ENCODE measurements around the gene ASB1. TPM values are rescaled to one million over a fixed set of nuclear protein-coding genes. Genes with fewer than 3 reads are reported as not detected.
"Not testable (repeated sequence)": the region's sequence is repeated elsewhere in the genome, so short reads cannot be mapped to it uniquely, and the experiment has no call there.

Gene ASB1
- total RNA-seq, 1 donor from 2014 or later = 12.3 TPM

- no peak for ATAC-seq
Observed at GRCh38 chr2:238404406-238405216, 22.1 kb upstream of the ASB1 start.

GRCh38 chr2:238405217-238405555, 21.5 kb upstream of the ASB1 start:
- ATAC-seq = not testable (repeated sequence)

- peak; percentile 12 for ATAC-seq
Observed at GRCh38 chr2:238406221-238406997, 20.3 kb upstream of the ASB1 start.

DNA sequence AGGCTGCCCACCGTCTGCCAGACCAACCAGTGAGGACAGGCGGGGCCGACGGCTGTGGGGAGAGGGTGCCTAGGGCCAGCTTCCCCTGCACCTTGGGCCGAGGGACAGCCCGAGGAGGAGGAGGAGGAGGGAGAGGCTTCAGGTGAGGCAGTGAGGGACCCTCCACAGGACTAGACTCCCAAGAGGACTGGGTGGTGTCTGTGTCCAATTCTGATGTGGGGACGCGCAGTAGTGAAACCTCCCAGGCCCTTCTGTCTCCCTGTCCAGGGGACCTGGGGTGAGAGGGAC, 19.8 kb upstream of the ASB1 start:
- peak; percentile 10 for ATAC-seq

DNA sequence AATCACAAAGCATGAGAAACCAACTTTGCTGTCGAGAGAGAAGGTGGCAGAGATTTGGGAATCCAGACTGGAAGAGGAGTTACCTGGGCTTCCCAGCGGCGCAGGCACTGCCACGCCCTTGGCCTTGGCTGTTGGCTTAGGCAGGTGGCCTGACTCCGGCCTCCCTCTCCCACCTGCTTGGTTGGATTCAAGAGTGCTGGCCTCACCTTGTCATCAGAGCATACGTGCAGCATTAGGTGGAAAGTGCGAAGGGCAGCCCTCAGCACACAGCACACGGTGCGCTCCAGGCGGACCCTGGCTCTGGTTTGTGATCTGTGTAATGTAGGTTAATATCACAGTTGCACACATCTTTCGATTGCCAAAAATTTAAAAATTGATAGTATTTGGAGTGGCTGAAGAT, 19.2 kb upstream of the ASB1 start:
- no peak for ATAC-seq

DNA sequence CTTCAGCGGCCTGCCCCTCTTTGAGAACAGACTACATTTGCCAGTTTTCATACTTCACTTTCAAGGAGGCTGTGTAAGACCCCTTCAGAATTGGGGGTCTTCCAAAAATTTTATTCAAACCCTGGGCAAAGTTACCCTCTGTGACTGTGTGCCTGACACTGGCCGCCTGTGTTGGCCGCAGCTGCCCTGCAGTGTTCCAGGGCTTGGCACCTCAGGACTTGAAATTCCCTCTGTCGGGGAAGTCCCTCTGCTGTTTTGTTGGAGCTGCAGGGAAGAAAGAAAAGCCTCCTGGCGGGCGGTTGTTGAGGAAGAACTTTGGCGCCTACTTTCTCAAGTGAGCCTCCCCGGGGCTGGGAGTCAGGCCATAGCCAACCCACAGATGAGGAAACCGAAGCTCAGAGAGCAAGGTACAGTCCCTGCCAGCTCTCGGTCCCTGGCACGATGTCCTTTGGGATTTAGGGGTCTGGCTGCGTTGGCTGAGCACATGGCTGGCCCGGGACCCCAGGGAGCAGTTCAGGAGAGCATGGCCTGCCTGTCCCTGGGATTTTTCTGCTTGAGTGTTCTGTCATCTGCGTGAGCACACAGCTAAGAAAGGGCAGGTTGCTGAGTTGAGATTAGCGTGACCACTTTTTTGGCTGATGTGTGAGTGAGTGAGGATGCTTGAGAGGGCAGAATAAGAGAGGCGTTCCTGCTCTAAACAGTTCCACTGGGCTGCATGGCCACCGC, 17.9 kb upstream of the ASB1 start:
- ATAC-seq = no peak

DNA sequence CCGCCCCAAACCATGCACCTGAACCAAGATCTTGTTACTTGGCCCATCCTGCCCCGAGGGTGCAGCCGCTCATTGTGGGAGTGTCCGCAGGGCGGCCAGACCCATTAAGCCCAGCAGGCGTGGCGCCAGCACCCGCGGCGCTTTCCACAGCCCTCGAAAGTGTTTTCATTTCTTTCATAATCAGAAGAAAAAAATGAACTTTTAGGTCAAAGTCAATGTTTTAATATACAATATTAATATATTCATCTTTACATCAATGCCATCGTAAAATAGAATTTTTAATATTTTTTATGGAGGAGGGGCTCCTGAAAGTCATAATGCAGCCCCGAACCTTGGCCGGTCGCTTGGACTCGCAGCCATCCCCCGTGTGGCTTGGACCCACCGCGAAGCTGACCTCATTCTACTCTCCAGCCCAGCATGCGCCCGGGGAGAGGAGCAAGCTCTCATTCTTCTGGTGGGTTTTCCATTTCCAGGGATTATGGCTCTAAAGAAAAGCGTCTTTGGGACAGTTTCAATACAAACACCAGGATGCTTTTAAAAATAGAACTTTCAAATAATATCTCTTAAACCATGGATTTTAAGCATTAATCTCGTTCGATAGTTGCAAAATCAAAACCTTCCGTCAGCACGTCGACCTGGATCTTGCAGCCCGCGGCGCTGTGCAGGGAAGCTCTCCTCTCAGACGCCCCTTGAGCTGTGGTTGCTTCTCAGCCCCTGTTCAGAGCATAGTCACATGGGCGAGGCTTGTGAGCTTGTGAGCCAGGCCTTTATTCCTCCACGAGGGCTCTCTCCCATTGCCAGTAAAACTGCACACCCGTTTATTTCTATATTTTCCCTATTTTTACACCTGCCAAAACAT, 17.2 kb upstream of the ASB1 start:
- no peak for ATAC-seq

- no peak for ATAC-seq
Observed at GRCh38 chr2:238412067-238412767, 14.5 kb upstream of the ASB1 start.

DNA sequence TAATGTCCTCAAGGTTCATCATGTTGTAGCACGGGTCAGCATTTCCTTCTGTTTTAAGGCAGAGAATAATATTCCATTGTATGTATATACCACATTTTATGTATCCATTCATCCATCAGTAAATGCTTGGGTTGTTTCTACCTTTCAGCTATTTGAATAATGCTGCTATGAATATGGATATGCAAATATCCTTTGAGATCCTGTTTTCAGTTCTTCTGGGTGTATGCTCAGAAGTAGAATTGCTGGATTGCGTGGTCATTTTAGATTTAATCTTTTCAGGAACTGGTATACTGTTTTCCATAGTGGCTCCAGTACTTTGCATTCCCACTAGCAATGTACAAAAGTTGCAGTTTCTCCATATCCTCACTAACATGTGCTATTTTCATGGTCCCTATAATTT, 13.4 kb upstream of the ASB1 start:
- ATAC-seq = no peak

DNA sequence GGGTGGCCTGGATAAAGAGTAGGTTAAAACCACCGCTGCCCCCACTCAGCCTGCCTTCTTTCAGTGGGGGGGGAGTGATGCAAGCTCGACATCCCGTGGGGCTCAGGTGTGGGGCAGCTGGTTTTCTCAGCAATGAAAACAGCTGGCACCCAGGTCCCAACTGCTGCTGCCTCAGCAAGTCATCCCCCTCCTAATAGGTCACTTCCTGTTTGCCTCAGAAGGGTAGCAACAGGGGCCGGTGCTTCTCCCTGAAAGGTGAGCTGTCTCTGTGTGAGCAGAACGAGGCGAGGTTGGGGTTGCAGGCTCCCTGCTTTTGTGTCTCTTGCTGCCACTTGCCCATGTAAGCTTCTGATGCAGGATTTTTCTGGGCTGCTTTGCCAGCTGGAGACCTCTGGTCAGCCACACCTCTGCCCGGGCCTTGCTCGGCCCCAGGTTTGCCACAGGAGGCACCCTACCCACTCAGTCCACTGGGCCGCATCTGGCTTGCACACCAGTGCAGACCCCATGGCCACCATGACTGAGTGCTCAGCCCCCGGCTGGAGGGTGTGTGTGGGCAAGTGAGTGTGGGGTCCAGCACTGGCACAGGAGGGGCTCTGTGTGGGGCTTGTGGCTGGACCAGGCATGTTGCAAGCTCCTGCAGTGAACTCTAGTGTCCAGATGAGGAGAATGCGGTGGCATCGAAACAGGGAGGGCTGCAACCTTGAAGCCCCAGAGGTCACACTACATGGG, 11.5 kb upstream of the ASB1 start:
- ATAC-seq = peak; percentile 8

DNA sequence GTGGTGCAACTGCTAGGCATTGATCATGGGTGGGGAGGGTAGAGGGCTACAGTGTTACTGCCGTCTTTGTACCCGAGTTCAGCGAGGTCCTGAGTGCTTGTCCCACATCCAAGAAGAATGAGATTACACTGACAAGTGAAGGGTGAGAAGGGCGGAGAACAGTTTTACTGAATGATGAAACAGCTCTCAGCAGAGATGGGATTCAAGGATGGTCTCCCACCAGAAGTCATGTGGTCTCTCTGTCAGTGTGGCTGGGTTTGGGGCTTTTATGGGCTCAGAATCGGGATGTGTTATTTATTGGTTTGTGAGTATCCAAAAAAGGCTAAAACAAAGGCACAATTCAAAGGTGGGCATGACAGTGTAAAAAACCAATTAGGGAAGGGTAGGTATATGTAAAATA, 10.8 kb upstream of the ASB1 start:
- no peak for ATAC-seq

DNA sequence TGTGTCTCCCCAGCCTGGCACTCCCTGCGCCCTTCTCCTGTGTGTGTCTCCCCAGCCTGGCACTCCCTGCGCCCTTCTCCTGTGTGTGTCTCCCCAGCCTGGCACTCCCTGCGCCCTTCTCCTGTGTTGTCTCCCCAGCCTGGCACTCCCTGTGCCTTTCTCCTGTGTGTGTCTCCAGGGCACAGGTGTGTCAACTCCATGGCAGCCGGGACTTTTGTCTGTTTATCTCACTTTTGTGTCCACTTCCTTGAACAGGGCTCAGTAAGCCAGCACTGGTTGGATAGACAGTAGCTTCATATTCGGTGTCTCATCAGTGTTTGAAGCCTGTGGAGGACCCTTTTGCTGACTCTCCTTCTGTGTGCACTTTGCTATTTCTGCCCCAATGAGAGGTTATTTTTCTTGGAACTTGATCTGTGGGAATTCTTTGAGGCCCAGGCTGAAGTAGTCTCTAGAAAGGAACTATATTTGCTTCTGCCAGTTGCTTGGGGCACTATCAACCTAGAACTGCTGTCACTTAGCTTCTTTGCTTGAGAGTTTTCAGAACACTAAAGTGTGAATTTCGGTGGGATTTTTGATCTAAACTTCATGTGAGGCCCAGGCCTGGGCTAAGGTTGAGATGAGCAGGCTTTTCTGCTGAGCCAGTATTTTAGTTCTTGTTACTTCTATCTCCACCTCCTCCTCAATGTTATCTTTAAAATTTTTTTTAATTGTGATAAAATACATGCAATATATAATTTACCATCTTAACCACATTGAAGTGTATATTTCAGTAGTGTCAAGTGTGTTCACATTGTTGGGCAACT, 8.3 kb upstream of the ASB1 start:
- peak; percentile 91 for ATAC-seq

DNA sequence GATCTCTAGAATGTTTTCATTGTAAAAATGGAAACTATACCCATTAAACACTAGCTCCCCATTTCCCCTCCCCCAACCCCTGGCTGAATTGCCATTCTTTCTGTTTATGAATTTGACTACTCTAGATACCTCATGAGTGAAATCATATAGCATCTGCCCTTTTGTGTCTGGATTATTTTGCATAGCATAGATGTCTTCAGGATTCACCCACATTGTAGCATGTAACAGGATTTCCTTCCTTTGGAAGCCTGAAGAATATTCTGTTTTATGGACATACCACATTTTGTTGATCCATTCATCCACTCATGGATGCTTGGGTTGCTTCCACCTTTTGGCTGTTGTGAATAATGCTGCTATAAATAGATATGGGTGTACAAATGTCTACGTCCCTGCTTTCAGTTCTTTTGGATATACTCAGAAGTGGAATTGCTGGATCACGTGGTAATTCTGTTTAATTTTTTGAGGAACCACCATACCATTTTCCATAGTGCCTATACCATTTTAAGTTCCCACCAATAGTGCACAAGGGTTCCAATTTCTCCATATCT, 7.7 kb upstream of the ASB1 start:
- ATAC-seq = no peak

- no peak for ATAC-seq
Observed at GRCh38 chr2:238420442-238420841, 6.3 kb upstream of the ASB1 start.

DNA sequence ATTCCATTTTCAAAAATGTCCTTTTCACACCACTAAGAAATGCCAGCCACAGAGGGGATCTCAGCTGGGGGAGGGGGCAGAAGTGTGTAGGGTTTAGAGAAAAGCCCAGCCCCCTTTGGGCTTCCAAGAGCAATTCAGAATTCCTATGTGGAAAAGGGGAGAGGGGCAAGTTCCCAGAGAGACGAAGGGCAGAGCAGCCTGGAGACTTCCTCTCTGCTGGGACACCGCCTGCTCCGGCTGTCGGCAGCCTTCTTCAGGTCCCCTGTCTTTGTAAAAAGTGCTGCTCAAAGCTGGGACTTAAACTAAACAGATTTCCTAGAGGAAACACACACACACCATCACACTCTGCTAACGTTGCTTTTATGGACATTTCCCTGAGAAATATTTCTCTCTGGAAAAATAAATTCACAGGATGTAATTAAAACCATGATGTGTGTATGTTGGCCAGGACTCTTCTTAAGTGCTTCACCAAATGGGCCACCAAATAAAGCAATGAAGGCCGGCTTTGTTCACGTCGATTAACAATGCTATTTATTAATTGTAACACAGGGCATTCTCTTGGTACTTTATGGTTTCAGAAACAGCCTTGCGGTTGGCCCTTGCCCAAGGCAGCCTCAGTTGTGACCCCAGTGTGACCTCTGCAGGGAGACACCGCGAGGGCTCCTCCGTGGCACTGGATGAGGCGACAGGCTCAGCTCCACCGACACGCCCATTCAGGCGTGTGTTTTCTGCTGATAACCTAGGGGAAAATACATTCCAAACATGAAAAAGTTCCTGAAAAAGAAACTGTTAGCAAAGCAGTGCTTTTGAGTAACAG, 5.6 kb upstream of the ASB1 start:
- no peak for ATAC-seq

DNA sequence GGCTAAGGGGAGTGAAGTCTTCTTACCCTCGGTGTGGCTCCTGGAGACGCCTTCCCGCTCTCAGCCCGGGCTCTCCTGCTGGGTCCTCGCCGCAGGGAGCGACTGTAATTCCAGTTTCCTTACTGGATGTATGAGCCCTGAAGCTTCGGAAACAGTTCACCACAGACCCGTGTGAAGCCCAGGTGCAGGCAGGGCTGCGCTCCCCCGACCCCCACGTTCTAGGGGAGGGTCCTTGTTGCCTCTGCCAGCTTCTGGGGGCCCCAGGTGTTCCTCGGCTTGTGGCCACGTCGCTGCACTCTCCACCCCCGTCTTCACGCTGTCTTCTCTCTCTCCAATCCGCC, 5.1 kb upstream of the ASB1 start:
- no peak for ATAC-seq

GRCh38 chr2:238422285-238422684, 4.4 kb upstream of the ASB1 start:
- ATAC-seq = no peak

DNA sequence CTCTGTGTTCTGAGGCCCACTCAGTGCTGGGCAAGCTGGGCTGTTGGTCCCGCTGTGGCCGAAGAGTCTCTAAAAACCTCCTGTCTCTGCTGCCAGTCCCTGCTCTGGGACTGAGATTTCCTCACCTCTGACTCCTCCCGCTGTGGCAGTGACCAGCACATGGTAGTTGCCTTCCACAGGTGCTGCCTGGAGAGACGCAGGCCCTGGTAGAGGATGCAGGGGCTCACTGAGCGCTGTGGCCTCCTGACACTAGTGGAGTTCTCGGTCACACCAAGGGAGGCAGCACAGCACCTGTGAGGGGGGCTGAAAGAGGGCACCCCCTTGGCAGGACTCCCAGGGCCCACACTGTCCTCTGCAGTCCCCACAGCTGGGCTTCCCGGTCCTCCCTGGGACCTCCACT, 3.8 kb upstream of the ASB1 start:
- no peak for ATAC-seq

- no peak for ATAC-seq
Observed at GRCh38 chr2:238423561-238424312, 3.0 kb upstream of the ASB1 start.
